Effector memory CD4-positive, alpha-beta T cell (primary cell): ENCODE results near the gene EDARADD.

Experiments used
- DNase-seq, 3 donors: peaks; one replicate each; pipeline ENCODE4 v3.0.0-alpha.2; 2020
- H3K27ac ChIP-seq: 2 replicates; pipeline ENCODE4 v1.7.0; 2013; ENCODE audit warnings: mild to moderate bottlenecking, low read length, moderate library complexity; ENCODE audit not compliant: insufficient read depth, poor library complexity, severe bottlenecking
- H3K27me3 ChIP-seq: replicated peaks from 2 replicates; pipeline ENCODE4 v1.7.0; 2013; ENCODE audit warnings: mild to moderate bottlenecking, low read length; ENCODE audit not compliant: insufficient read depth, control insufficient read depth, poor library complexity, severe bottlenecking
- H3K36me3 ChIP-seq: 2 replicates; pipeline ENCODE4 v1.7.0; 2013; ENCODE audit warnings: mild to moderate bottlenecking, low read length, moderate library complexity; ENCODE audit not compliant: control insufficient read depth, insufficient read depth
- H3K4me1 ChIP-seq: 2 replicates; pipeline ENCODE4 v1.7.0; 2013; ENCODE audit warnings: low read length, mild to moderate bottlenecking; ENCODE audit not compliant: control insufficient read depth, insufficient read depth, poor library complexity, severe bottlenecking
- H3K4me3 ChIP-seq: 2 replicates; pipeline ENCODE4 v1.7.0; 2013; ENCODE audit warnings: low read length, low read depth, mild to moderate bottlenecking; ENCODE audit not compliant: insufficient read depth, poor library complexity, severe bottlenecking
- H3K9me3 ChIP-seq: 2 replicates; pipeline ENCODE4 v1.7.0; 2013; ENCODE audit warnings: mild to moderate bottlenecking, low read length, moderate library complexity; ENCODE audit not compliant: control insufficient read depth

Gene EDARADD

DNA sequence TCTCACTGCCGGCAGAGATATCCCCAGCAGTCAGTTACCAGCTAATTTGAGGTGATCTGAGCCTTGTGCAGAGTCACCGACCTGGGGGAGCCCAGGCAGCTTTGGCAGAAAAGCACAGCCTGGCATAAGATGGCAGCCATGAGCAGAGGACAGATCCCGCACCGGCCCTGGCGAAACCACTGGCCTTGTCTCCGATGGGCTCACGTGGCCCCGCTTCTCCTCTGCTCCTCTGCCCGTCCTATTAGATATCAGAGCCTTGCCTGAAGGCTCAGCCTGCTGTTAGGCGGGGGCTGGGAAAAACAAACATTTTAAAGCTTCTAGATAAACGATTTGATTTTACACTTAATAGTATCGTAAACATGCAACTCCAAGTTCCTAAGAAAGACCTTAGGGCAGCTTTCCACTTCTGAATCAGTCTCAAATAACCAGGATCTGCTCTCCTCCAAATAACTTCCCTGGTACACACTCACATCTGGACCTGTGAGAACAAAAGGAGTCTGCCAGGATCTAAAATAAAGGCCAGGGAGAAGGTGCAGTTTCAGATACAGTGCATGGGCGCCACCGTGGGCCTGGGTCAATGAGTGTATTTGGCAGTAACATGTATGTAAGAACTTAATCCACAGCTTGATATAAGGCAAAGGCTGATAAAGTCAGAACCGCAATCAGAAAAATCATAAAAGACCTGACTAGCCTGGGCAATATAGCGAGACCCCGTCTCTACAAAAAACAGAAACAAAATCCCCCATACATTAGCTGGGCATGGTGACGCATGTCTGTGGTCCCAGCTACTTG is 10.0 kb downstream of the EDARADD start:
- no peaks in the 10 kb centered on the region for H3K9me3 ChIP-seq
- no peaks in the 10 kb centered on the region for H3K4me1 ChIP-seq
- H3K4me3 ChIP-seq = no peak overlapping the region
- no peak for DNase-seq
- no peaks in the 10 kb centered on the region for H3K27me3 ChIP-seq
- H3K27ac ChIP-seq = no peak overlapping the region
- no peaks in the 10 kb centered on the region for H3K36me3 ChIP-seq

GRCh38 chr1:236407059-236407458 is 13.0 kb downstream of the EDARADD start:
- H3K36me3 ChIP-seq = no peaks in the 10 kb centered on the region
- DNase-seq = no peak
- no peak overlapping the region for H3K4me3 ChIP-seq
- no peak overlapping the region for H3K27ac ChIP-seq
- no peaks in the 10 kb centered on the region for H3K9me3 ChIP-seq
- H3K4me1 ChIP-seq = no peaks in the 10 kb centered on the region
- H3K27me3 ChIP-seq = no peaks in the 10 kb centered on the region

DNA sequence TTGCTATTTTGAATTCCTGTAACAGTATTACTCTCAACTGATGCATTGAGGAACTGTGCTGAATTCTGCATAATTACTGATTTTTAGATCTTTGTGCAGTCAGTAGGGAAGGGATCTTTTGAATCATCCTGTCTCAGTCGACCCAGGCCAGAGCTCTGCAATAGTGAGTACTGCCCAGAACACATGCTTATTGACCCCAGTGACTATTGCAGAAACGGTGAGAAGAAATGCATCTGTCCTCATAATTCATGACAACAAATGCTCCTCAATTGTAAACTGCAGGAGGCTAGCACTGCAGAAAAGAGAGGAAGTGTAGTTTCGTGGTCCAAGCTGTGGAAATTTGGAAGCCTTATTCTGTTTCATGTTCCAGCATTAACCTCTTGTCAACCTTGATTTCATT is 19.6 kb downstream of the EDARADD start:
- no peaks in the 10 kb centered on the region for H3K27me3 ChIP-seq
- H3K4me3 ChIP-seq = no peak overlapping the region
- peaks cover 9% of the 10 kb centered on the region for H3K4me1 ChIP-seq
- DNase-seq = no peak
- H3K27ac ChIP-seq = no peak overlapping the region
- no peaks in the 10 kb centered on the region for H3K36me3 ChIP-seq
- H3K9me3 ChIP-seq = no peaks in the 10 kb centered on the region

DNA sequence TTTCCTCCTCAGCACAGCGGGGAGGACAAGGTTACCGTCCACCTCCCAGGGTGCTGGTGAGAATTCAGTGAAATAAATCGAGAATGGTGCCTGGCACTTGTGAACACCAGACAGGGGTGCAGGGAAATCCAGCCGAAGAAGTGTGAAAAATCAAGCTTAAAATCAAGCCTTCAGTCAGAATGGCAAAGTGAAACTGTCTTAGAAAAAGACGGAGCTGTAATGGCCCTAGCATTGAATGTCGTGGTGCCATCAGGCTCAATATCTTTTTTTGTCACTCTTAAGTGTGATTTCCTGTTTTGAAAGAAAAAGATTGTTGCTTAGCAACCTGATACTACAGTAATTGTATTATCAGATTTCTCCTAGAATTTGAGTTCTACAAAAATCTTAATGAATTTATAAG is 22.1 kb downstream of the EDARADD start:
- Histone ChIP-seq H3K4me1 (peaks cover 9% of the 10 kb centered on the region), H3K27me3 (no peaks in the 10 kb centered on the region), H3K9me3 (no peaks in the 10 kb centered on the region), H3K27ac (peak overlapping the region; percentile 69), H3K36me3 (no peaks in the 10 kb centered on the region), H3K4me3 (peak overlapping the region; percentile 35)
- DNase-seq = peak; percentile 16 to 51 (median 17)

DNA sequence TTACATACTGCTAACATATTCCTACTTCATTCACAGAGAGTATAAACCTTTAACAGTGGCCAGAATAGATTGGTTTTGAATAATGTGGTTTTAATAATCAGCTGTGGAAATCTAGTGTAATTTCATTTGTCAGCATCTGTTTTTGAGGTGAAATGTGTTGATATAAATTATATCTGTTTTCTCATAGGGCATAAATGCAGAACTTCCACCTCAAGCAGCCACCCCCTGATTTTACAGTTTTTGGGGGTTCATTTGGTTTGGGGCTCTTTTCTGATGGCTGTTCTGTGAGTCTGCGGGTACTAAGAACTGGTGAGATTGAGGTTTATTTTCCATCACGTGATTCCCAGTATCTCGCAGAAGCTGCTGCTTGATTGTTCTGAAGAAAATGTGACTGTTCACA is 23.2 kb downstream of the EDARADD start:
- Histone ChIP-seq H3K9me3 (no peaks in the 10 kb centered on the region), H3K36me3 (no peaks in the 10 kb centered on the region), H3K4me3 (no peak overlapping the region), H3K27me3 (no peaks in the 10 kb centered on the region), H3K27ac (no peak overlapping the region), H3K4me1 (peaks cover 9% of the 10 kb centered on the region)
- DNase-seq = no peak

DNA sequence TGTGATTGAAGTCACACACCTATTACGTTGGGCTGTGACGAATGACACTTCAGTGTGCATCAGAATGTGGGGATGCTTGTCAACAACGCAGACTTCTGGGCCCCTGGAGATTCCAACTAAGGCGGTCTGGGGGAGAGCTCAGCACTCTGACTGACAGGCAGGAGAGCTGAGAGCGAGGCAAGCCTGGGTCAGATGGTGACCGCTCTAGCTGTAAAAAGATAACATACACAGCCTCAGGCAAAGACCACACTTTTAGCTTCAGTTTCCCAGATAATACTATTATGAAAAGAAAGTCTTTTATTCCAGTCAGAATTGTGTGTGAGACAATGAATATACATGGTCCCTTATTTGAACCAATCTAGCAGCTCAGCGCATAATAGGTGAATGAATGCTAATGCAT is 25.4 kb downstream of the EDARADD start:
- Histone ChIP-seq H3K4me1 (peaks cover 9% of the 10 kb centered on the region), H3K9me3 (no peaks in the 10 kb centered on the region), H3K36me3 (no peaks in the 10 kb centered on the region), H3K4me3 (no peak overlapping the region), H3K27ac (no peak overlapping the region), H3K27me3 (no peaks in the 10 kb centered on the region)
- no peak for DNase-seq

DNA sequence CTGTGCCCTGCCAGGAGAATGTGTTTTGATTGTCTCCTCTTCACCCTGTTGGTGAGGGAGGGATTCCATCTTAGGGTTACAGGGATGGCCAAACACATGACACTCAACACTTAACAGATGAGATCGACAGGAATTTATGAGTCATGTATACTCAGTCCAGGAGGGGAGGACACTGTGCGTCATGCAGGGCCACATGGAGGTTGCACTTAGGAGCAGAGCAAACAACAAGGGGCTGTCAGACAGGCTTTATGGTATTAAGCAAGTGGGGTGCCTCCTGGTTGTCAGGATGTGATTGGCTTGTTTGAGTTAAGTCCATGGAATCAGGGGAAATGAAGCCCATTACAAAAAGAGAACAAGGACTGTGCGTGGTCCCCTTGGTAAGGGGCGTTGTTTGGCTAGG is 26.9 kb downstream of the EDARADD start:
- Histone ChIP-seq H3K27me3 (no peaks in the 10 kb centered on the region), H3K9me3 (no peaks in the 10 kb centered on the region), H3K4me3 (no peak overlapping the region), H3K36me3 (no peaks in the 10 kb centered on the region), H3K27ac (no peak overlapping the region), H3K4me1 (peaks cover 13% of the 10 kb centered on the region)
- no peak for DNase-seq

GRCh38 chr1:236421850-236422516 is 27.9 kb downstream of the EDARADD start:
- no peaks in the 10 kb centered on the region for H3K9me3 ChIP-seq
- no peak for DNase-seq

GRCh38 chr1:236422517-236422876 is 28.4 kb downstream of the EDARADD start:
- Histone ChIP-seq H3K4me3 (no peak overlapping the region), H3K27ac (no peak overlapping the region), H3K9me3 (no peaks in the 10 kb centered on the region), H3K4me1 (peaks cover 10% of the 10 kb centered on the region), H3K27me3 (no peaks in the 10 kb centered on the region), H3K36me3 (no peaks in the 10 kb centered on the region)
- no peak for DNase-seq

More at GRCh38 chr1:236421850-236422516, 27.9 kb downstream of the EDARADD start:
- H3K36me3 ChIP-seq = no peaks in the 10 kb centered on the region
- H3K4me3 ChIP-seq = no peak overlapping the region
- peaks cover 12% of the 10 kb centered on the region for H3K4me1 ChIP-seq
- no peak overlapping the region for H3K27ac ChIP-seq
- H3K27me3 ChIP-seq = no peaks in the 10 kb centered on the region

DNA sequence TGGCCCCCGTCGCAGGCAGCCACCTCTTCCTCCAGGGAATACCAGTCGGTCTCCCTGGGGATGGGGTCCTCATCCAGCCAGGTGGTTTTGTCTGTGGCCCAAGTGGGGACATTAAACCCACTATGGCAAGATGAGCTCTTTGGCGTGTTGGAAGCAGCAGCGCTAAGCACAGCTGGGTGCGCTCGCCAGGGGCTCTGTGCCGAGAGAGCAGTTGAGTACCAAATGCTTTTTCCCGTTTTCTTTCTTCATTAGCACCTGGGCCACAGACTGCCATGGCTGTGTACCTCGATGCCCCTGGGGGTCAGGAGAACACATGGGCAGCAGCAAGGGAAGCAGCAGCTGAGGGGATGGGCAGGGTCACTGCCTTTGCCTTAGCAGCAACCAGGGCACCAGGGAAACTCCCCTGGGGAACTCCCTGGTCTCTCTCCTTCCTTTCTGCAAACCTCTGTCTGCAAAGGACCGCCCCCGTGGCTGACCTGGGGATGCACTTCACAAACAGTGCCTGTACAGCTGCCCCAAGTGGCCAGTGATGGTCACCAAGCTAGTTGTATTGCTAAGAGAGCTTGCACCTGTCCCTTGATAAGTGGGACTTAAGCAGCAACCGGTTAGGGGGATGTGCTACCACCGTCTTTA is 31.1 kb downstream of the EDARADD start:
- H3K27me3 ChIP-seq = no peaks in the 10 kb centered on the region
- no peaks in the 10 kb centered on the region for H3K36me3 ChIP-seq
- DNase-seq = peak in 1 of 3 donors; percentile 22
- no peak overlapping the region for H3K4me3 ChIP-seq
- H3K9me3 ChIP-seq = no peaks in the 10 kb centered on the region
- H3K4me1 ChIP-seq = peaks cover 9% of the 10 kb centered on the region
- H3K27ac ChIP-seq = no peak overlapping the region
